ELF-1 (cell line): ENCODE measurements around the gene DEPDC1B.
"Not testable (repeated sequence)": the region's sequence is repeated elsewhere in the genome, so short reads cannot be mapped to it uniquely, and the experiment has no call there.

ENCODE experiments used
- DNase-seq: peaks from one replicate; pipeline ENCODE4 v3.0.0-alpha.2; 2016; ENCODE audit warnings: low read depth, low spot score

Gene DEPDC1B

GRCh38 chr5:60698336-60698735 is 1.6 kb downstream of the DEPDC1B start:
- DNase-seq: no peak

- no peak for DNase-seq
Measured at GRCh38 chr5:60690326-60690725, 9.6 kb downstream of the DEPDC1B start.

GRCh38 chr5:60688980-60689379 is 11.0 kb downstream of the DEPDC1B start:
- no peak for DNase-seq

GRCh38 chr5:60687927-60688720 is 11.8 kb downstream of the DEPDC1B start:
- peak; percentile 27 for DNase-seq

- DNase-seq: no peak
Measured at GRCh38 chr5:60686157-60686556, 13.8 kb downstream of the DEPDC1B start.

GRCh38 chr5:60685700-60686099 is 14.3 kb downstream of the DEPDC1B start:
- no peak for DNase-seq

- no peak for DNase-seq
Measured at GRCh38 chr5:60685028-60685427, 14.9 kb downstream of the DEPDC1B start.

GRCh38 chr5:60682007-60682406 is 18.0 kb downstream of the DEPDC1B start:
- DNase-seq: not testable (repeated sequence)

- no peak for DNase-seq
Measured at GRCh38 chr5:60679816-60680215, 20.1 kb downstream of the DEPDC1B start.

- no peak for DNase-seq
Measured at GRCh38 chr5:60677850-60678664, 21.9 kb downstream of the DEPDC1B start.

- no peak for DNase-seq
Measured at GRCh38 chr5:60675286-60675685, 24.7 kb downstream of the DEPDC1B start.

- no peak for DNase-seq
Measured at GRCh38 chr5:60674251-60675069, 25.5 kb downstream of the DEPDC1B start.

- DNase-seq: no peak
Measured at GRCh38 chr5:60673334-60673733, 26.6 kb downstream of the DEPDC1B start.

- peak; percentile 4 for DNase-seq
Measured at GRCh38 chr5:60672693-60673264, 27.2 kb downstream of the DEPDC1B start.

- no peak for DNase-seq
Measured at GRCh38 chr5:60671899-60672692, 27.9 kb downstream of the DEPDC1B start.

- no peak for DNase-seq
Measured at GRCh38 chr5:60670749-60671148, 29.2 kb downstream of the DEPDC1B start.

- no peak for DNase-seq
Measured at GRCh38 chr5:60668686-60669304, 31.2 kb downstream of the DEPDC1B start.

- DNase-seq: no peak
Measured at GRCh38 chr5:60651872-60652620, 47.9 kb downstream of the DEPDC1B start.

GRCh38 chr5:60649288-60649917 is 50.6 kb downstream of the DEPDC1B start:
- no peak for DNase-seq
